Loucy (cell line): ENCODE data around the gene EFCAB12.
"Not testable (repeated sequence)": the region's sequence is repeated elsewhere in the genome, so short reads cannot be mapped to it uniquely, and the experiment has no call there.

Experiments
- H2AFZ ChIP-seq: fragments of 200-600 bp; sonication (generic); 2 replicates; pipeline ENCODE4 v1.6.0; 2016; ENCODE audit warnings: antibody characterized with exemption, mild to moderate bottlenecking, low read length, moderate library complexity
- H3F3A ChIP-seq: fragments of 200-600 bp; 2 replicates; pipeline ENCODE4 v1.6.0; 2016; ENCODE audit warnings: antibody characterized with exemption, low read depth, mild to moderate bottlenecking
- H3K27me3 ChIP-seq: fragments of 200-600 bp; sonication (generic); 2 replicates; pipeline ENCODE4 v1.6.1; 2014; ENCODE audit warnings: low read length, mild to moderate bottlenecking; ENCODE audit not compliant: insufficient read depth, poor library complexity, severe bottlenecking
- H3K36me3 ChIP-seq: fragments of 200-600 bp; sonication (generic); 2 replicates; pipeline ENCODE4 v1.6.1; 2016; ENCODE audit warnings: low read length; ENCODE audit not compliant: insufficient read depth
- H3K4me1 ChIP-seq: fragments of 200-600 bp; sonication (generic); 2 replicates; pipeline ENCODE4 v1.5.1; 2014; ENCODE audit warnings: low read length, mild to moderate bottlenecking; ENCODE audit not compliant: insufficient read depth, poor library complexity, severe bottlenecking
- H3K4me2 ChIP-seq: fragments of 200-600 bp; sonication (generic); 2 replicates; pipeline ENCODE4 v1.6.0; 2014; ENCODE audit warnings: antibody characterized with exemption, low read length, low read depth, mild to moderate bottlenecking; ENCODE audit not compliant: poor library complexity, severe bottlenecking
- H3K4me3 ChIP-seq: fragments of 200-600 bp; sonication (generic); 2 replicates; pipeline ENCODE4 v1.5.1; 2014; ENCODE audit warnings: low read length, mild to moderate bottlenecking, mixed read lengths; ENCODE audit not compliant: poor library complexity, severe bottlenecking
- H3K79me2 ChIP-seq: fragments of 200-600 bp; sonication (generic); 2 replicates; pipeline ENCODE4 v1.6.1; 2014; ENCODE audit warnings: low read length; ENCODE audit not compliant: insufficient read depth
- H3K9ac ChIP-seq: fragments of 200-600 bp; sonication (generic); 2 replicates; pipeline ENCODE4 v1.6.0; 2014; ENCODE audit warnings: mild to moderate bottlenecking, low read depth, low read length, moderate library complexity; ENCODE audit not compliant: poor library complexity, severe bottlenecking
- H3K9me2 ChIP-seq: fragments of 200-600 bp; sonication (generic); replicated peaks from 2 replicates; pipeline ENCODE4 v1.6.1; 2016; ENCODE audit warnings: low read depth, low read length, mixed read lengths
- H3K9me3 ChIP-seq: fragments of 200-600 bp; sonication (generic); 2 replicates; pipeline ENCODE4 v1.6.1; 2014; ENCODE audit warnings: mild to moderate bottlenecking, antibody characterized with exemption, low read length, low read depth; ENCODE audit not compliant: insufficient read depth
- H4K20me1 ChIP-seq: fragments of 200-600 bp; sonication (generic); 2 replicates; pipeline ENCODE4 v1.6.0; 2014; ENCODE audit warnings: antibody characterized with exemption, low read length, mild to moderate bottlenecking; ENCODE audit not compliant: insufficient read depth, poor library complexity, severe bottlenecking
- EZH2phosphoT487 ChIP-seq: fragments of 200-600 bp; IDR thresholded peaks from 2 replicates; pipeline ENCODE4 v1.6.1; 2018; ENCODE audit warnings: antibody characterized with exemption, mild to moderate bottlenecking, moderate library complexity, borderline replicate concordance
- TF ChIP-seq, protein P1 (sequence below): fragments of 200-600 bp; sonication (generic); conservative IDR thresholded peaks from 2 replicates; pipeline ENCODE4 v1.5.1; 2014; ENCODE audit warnings: mild to moderate bottlenecking, antibody characterized with exemption, low read length

EFCAB12 gene

DNA sequence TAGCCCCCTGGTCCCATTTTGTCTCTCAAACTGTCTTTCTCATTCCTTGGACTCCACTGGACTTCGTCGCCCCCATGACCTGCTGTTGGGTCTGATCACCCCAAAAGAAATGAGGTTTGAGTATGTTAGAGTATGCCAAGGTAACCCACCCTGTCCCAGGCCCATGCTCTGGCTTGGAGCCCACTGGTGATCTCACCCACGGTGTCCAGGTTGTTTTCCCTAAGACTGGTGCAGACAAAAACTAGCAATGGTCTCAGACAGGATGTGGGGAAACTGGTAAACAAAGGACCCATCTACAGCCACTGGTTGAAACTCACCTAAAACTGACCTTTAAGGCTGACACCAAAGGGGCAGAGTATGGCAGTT, 38.9 kb downstream of the EFCAB12 start:
- H3K4me2 ChIP-seq = no peak overlapping the region
- H3K4me1 ChIP-seq = no peaks in the 10 kb centered on the region
- H3K27me3 ChIP-seq = no peaks in the 10 kb centered on the region
- peaks cover 3% of the 10 kb centered on the region; the same call in 1 of the 2 replicates for H3K79me2 ChIP-seq
- no peak overlapping the region for H3K4me3 ChIP-seq
- TF ChIP-seq, protein P1, sequence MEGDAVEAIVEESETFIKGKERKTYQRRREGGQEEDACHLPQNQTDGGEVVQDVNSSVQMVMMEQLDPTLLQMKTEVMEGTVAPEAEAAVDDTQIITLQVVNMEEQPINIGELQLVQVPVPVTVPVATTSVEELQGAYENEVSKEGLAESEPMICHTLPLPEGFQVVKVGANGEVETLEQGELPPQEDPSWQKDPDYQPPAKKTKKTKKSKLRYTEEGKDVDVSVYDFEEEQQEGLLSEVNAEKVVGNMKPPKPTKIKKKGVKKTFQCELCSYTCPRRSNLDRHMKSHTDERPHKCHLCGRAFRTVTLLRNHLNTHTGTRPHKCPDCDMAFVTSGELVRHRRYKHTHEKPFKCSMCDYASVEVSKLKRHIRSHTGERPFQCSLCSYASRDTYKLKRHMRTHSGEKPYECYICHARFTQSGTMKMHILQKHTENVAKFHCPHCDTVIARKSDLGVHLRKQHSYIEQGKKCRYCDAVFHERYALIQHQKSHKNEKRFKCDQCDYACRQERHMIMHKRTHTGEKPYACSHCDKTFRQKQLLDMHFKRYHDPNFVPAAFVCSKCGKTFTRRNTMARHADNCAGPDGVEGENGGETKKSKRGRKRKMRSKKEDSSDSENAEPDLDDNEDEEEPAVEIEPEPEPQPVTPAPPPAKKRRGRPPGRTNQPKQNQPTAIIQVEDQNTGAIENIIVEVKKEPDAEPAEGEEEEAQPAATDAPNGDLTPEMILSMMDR = no peak
- TF ChIP-seq EZH2phosphoT487 = no peak
- no peaks in the 10 kb centered on the region for H3F3A ChIP-seq
- peaks cover 54% of the 10 kb centered on the region; the same call in 1 of the 2 replicates for H3K36me3 ChIP-seq
- H3K9ac ChIP-seq = no peak overlapping the region
- no peak overlapping the region for H2AFZ ChIP-seq
- no peaks in the 10 kb centered on the region for H3K9me3 ChIP-seq
- no peaks in the 10 kb centered on the region for H3K9me2 ChIP-seq
- H4K20me1 ChIP-seq = peaks cover 4% of the 10 kb centered on the region

DNA sequence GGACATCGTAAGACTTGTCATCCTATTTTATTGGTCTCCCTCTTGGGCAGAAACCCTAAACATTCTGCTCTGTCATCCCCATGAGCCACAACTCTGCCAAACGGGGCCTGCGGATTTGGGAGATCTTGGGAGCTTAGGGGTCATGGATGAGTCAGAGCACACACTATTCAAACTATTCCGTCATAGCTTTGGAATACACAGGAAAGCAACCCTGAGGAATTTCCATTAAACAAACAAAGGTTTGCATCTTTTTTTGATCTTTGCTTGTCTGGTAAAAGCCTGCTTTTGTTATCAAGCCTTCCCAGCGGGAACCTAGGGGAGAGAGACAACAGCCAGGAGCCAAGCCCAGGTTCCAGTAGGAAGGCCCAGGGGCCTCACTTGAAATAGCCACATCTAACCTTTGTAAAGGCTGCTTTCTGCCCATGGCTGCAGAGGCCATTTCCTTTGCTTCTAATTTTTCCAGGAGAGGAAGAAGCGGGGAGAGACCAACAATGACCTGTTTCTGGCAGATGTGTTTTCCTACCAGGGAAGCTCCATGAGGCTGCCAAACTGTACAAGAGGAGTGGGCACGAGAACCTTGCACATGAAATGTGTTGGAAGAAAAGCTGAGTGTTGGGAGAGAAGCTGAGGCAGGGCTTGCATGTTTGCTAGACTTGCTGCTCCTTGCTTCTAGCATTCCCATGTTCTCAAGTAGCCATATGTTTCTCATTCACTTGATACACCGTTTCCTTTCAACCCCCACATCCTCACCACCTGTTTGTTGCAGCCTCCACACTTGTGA, 39.5 kb downstream of the EFCAB12 start:
- not testable (repeated sequence) for H3K79me2 ChIP-seq, H3F3A ChIP-seq, H3K27me3 ChIP-seq, H4K20me1 ChIP-seq, H3K4me2 ChIP-seq, H3K9me3 ChIP-seq, H3K4me1 ChIP-seq, H3K4me3 ChIP-seq, H3K9me2 ChIP-seq, H3K9ac ChIP-seq, H2AFZ ChIP-seq
- peaks cover 54% of the 10 kb centered on the region; the same call in 1 of the 2 replicates for H3K36me3 ChIP-seq

DNA sequence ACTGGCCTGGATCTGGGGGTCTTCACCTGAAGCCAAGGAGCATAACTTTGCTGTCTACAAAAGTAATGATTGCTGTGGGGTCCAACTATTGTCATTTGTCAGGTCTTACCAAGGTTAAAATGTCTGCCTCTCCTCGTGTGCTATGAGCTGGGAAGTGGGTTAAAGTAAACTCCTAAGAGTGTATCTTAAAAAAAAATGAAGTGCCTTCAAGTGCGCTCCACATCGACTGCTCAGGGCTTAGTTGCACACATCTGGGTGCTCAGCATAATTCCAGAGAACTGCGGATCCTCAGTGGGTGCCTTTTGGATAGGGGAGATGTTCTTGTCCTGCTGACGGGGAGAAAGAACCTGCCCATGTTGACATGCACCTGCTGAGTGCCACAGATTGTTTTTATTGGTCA, 40.9 kb downstream of the EFCAB12 start:
- Histone ChIP-seq H3K9me2 (no peaks in the 10 kb centered on the region), H3K9ac (no peak overlapping the region), H3K4me1 (no peaks in the 10 kb centered on the region), H3K79me2 (no peaks in the 10 kb centered on the region), H3K4me3 (no peak overlapping the region), H3K9me3 (no peaks in the 10 kb centered on the region), H3K27me3 (no peaks in the 10 kb centered on the region), H3K36me3 (peaks cover 48% of the 10 kb centered on the region; the same call in 1 of the 2 replicates), H3F3A (no peaks in the 10 kb centered on the region), H4K20me1 (no peaks in the 10 kb centered on the region), H2AFZ (no peak overlapping the region), H3K4me2 (no peak overlapping the region)
- TF ChIP-seq EZH2phosphoT487 = no peak

DNA sequence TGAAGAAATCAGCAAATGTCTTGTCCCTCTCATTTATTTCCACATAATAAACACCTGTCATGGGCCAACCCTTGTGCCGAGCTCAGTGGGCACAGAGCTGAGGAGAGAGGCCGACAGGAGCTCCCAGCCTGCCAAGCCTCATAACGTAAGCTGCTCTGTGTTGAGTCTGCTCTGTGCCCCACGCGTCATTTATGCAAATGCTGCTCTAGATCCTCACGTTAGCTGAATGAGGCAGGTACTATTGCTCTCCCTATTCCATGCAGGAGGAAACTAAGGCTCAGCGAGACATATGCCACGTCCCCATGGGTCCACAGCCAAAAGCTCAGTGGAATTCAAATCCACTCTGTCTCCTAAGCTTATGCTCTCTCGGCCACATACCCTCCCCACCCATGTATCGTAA, 41.5 kb downstream of the EFCAB12 start:
- no peak overlapping the region for H2AFZ ChIP-seq
- H3K4me2 ChIP-seq = no peak overlapping the region
- no peaks in the 10 kb centered on the region for H3K27me3 ChIP-seq
- H3K79me2 ChIP-seq = no peaks in the 10 kb centered on the region
- H3K4me3 ChIP-seq = no peak overlapping the region
- H3K9me2 ChIP-seq = no peaks in the 10 kb centered on the region
- peaks cover 44% of the 10 kb centered on the region; the same call in 1 of the 2 replicates for H3K36me3 ChIP-seq
- H3K9ac ChIP-seq = no peak overlapping the region
- no peaks in the 10 kb centered on the region for H3K4me1 ChIP-seq
- no peaks in the 10 kb centered on the region for H3K9me3 ChIP-seq
- H4K20me1 ChIP-seq = no peaks in the 10 kb centered on the region
- no peak for TF ChIP-seq EZH2phosphoT487
- TF ChIP-seq, protein P1 = no peak
- H3F3A ChIP-seq = no peaks in the 10 kb centered on the region

DNA sequence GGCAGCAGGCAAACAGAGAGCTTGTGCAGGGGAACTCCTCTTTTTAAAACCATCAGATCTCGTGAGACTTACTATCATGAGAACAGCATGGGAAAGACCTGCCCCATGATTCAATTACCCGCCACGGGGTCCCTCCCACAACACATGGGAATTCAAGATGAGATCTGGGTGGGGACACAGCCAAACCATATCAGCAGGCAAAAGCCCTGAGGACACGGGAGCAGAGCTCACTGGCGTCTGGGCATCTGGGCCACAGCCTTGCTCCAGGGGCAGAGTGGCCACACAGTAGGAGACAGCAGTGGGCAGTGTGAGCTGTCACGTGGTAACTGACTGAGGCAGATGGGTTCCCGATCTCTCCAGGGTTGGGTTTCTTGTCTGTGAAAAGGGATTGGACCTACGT, 42.9 kb downstream of the EFCAB12 start:
- not testable (repeated sequence) for H3K9me3 ChIP-seq, H3K4me2 ChIP-seq, H3K79me2 ChIP-seq, H4K20me1 ChIP-seq, H2AFZ ChIP-seq, H3K9me2 ChIP-seq, H3F3A ChIP-seq, H3K4me3 ChIP-seq, H3K9ac ChIP-seq, H3K27me3 ChIP-seq, H3K4me1 ChIP-seq
- H3K36me3 ChIP-seq = peaks cover 32% of the 10 kb centered on the region; the same call in 1 of the 2 replicates
